ENCODE results near the gene ASIC3.

ASIC3 gene

DNA sequence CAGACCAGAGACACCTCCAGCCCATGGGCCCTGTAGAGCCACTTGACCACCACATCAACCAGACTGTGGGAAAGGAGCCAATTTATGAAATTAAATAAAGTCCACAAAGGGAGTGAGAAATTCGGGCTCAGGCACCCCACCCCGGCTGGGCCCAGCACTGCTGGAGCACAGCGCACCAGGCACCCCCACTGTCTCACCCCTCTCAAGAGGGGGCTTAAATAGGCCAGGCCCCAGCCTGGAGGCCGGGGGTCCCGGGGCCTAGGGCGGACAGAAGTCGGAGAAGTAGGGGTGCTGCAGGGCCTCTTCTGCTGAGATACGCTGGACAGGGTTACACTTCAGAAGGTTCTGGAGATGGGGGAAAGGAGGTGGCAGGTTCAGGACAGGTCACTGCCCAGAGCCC lies 5.4 kb downstream of the ASIC3 start:
- Mint-ChIP-seq H3K27ac (no peak overlapping the region), H3K4me1 (ENCODE audit: low read depth) (peaks cover 11% of the 10 kb centered on the region), H3K9me3 (ENCODE audit: low read depth) (no peaks in the 10 kb centered on the region), H3K4me3 (no peak overlapping the region), H3K36me3 (peaks cover 5% of the 10 kb centered on the region), H3K27me3 (no peaks in the 10 kb centered on the region)

DNA sequence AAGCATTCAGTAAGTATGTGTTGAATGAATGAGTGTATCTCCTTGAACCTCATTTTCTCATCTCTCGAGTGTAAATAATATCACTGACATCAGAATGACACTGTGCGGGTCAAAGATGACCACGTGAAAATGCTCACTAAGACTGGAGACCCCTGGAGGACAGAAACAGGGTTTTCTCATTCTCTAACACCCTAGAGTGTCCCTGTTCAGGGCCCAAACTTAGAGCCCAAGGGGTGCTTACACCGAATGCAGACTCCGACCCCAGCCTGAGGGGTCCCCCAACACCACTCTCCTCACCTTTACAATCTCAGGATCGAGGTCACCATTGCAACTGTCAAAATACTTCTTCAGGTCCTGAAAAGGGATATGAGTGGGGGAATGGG lies 7.9 kb downstream of the ASIC3 start:
- Mint-ChIP-seq H3K9me3 (ENCODE audit: low read depth) (no peaks in the 10 kb centered on the region), H3K27me3 (no peaks in the 10 kb centered on the region), H3K36me3 (peaks cover 5% of the 10 kb centered on the region), H3K27ac (no peak overlapping the region), H3K4me3 (peak overlapping the region; percentile 95), H3K4me1 (ENCODE audit: low read depth) (peaks cover 19% of the 10 kb centered on the region)

DNA sequence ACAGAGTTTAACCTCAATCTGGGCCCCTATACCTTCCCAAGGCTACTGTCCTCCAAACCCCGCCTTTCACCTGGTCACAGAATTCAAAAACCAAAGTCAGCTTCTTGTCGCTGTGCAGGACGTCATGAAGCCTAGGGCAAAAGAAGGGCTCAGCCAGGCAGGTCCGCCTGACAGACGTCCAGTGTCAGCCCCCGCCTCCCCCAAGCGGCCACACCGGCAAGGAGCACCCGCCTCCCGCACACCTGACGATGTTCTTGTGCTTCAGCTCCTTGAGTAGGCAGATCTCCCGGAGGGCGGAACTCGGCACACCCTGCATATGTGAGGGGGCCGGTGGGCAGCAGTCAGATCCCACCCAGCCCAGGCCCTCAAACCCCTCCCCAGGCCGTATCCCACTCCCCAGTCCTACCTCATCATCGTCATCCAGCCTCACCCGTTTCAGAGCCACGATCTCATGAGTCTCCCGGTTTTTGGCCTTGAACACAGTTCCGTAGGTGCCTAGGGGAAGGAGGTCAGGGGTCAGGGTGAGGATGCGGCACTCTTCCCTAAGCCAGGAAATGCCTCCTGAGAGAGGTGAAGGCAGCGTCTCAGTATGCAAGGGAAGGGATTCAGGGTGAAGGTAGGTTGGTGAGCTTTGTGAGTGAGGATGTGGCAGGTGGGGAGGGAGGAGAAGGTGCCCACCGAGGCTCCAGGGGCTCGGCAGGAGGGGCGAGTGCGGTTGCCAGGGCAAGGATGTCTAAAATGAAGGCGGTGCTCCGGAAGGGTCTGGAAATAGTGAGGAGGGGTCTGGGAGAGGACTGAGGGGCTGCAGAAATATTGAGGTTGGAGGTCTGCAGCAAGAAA lies 8.6 kb downstream of the ASIC3 start:
- Mint-ChIP-seq H3K27ac (peak overlapping the region; percentile 46), H3K27me3 (no peaks in the 10 kb centered on the region), H3K4me3 (peak overlapping the region; percentile 95), H3K9me3 (ENCODE audit: low read depth) (no peaks in the 10 kb centered on the region), H3K4me1 (ENCODE audit: low read depth) (peaks cover 23% of the 10 kb centered on the region), H3K36me3 (peaks cover 5% of the 10 kb centered on the region)

DNA sequence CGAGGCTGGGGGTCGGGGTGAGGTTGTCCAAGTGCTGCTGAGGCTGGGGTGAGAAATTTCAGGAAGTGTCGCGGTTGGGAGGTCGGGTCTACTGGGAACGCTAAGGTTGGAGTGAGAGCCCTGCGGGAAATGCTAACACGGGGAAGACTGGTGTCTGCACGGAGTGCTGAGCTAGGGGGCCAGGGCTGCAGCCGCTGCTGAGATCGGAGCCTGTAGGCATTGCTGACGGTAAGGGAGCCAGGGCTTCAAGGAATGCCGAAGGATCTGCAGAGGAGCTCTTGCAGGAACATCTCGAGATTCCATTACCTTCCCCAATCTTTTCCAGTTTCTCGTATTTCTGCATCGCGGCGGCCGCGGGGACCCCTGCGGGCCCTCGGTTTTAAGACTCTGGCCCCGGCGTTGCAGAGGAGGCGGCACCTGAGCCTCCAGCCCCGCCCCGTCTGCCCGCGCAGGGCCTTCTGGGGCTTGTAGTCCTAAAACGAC lies 9.2 kb downstream of the ASIC3 start, which contains the start of gene CDK5:
TSS of gene CDK5 (minus strand) at position 392 of the 483 bp plus-strand sequence. CDS start at position 343, 49 bp downstream.
- H3K9me3 Mint-ChIP-seq (ENCODE audit: low read depth): no peaks in the 10 kb centered on the region
- H3K27ac Mint-ChIP-seq: peak within 1 kb of the TSS; percentile 90
- peak within 1 kb of the TSS; percentile 95 for H3K4me3 Mint-ChIP-seq
- H3K36me3 Mint-ChIP-seq: peaks cover 4% of the 10 kb centered on the region
- peaks cover 21% of the 10 kb centered on the region for H3K4me1 Mint-ChIP-seq (ENCODE audit: low read depth)
- H3K27me3 Mint-ChIP-seq: no peaks in the 10 kb centered on the region

DNA sequence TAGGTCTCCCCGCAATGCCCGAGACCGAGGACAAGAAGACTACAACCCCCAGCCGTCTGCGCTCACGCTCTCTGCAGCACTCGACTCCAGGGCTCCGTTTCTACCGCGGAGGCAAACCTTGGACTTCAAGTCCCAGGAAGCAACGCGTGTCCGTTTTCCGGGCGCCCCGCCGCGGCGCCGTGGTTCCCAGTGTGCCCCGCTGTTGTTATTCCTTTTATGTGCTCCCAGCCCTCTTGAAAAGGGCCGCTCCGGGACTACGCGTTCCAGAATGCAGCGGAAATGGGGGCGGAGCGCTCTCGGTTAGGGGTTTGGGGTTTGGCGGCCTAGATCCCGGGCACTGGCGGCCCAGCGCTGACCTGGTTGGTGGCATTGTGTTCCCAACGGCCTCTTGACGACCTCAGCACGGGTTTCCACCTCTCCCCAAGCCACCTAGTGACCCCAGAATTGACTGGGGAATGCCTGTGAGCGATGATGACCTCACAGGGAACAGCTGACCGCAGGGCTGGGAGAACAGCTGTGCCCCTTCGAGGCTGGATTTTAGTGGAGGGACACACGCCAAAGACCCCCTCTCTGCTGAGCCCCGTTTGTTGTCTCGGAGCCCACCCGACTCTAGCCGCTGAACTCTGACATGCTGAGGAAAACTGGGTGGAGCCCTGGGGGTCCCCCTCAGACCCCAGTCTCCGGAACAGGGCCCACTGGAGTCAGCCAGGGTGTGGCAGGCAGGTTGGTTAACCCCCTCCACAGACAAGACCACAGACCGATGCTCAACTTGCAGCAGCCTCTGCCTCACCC lies 9.9 kb downstream of the ASIC3 start:
- H3K27ac Mint-ChIP-seq: peak overlapping the region; percentile 90
- H3K4me3 Mint-ChIP-seq: peak overlapping the region; percentile 95
- peaks cover 20% of the 10 kb centered on the region for H3K4me1 Mint-ChIP-seq (ENCODE audit: low read depth)
- no peaks in the 10 kb centered on the region for H3K36me3 Mint-ChIP-seq
- H3K27me3 Mint-ChIP-seq: no peaks in the 10 kb centered on the region
- no peaks in the 10 kb centered on the region for H3K9me3 Mint-ChIP-seq (ENCODE audit: low read depth)

DNA sequence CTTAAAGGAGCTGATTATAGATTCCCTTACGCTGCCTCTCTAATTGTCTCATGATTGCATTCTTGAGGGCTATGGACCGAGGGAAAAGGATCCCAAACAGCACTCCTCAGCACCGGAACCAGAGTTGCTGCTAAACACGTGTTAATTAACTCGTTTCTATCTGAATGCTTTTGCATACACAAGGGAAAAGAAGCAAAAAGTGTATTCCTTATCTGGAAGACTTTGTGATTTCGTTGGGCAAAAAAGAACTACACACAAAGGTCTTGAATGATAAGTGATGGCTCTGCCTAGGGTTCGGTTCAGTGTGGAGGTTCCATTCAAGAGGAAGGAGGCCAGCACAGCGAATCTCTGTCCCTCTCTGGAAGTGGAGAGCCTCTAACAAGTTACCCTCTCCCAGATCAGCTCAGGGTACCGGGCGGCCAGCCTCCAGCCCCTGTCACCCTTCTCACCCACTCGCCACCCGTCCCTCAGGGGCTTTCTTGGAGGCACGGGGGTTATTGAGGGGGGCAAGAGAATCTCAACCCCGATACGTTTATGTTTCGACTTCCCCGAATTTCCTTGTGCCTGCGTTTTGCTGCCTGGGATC lies 10.5 kb downstream of the ASIC3 start:
- Mint-ChIP-seq H3K4me1 (ENCODE audit: low read depth) (peaks cover 20% of the 10 kb centered on the region), H3K27me3 (no peaks in the 10 kb centered on the region), H3K4me3 (peak overlapping the region; percentile 95), H3K9me3 (ENCODE audit: low read depth) (no peaks in the 10 kb centered on the region), H3K27ac (peak overlapping the region; percentile 90), H3K36me3 (no peaks in the 10 kb centered on the region)

DNA sequence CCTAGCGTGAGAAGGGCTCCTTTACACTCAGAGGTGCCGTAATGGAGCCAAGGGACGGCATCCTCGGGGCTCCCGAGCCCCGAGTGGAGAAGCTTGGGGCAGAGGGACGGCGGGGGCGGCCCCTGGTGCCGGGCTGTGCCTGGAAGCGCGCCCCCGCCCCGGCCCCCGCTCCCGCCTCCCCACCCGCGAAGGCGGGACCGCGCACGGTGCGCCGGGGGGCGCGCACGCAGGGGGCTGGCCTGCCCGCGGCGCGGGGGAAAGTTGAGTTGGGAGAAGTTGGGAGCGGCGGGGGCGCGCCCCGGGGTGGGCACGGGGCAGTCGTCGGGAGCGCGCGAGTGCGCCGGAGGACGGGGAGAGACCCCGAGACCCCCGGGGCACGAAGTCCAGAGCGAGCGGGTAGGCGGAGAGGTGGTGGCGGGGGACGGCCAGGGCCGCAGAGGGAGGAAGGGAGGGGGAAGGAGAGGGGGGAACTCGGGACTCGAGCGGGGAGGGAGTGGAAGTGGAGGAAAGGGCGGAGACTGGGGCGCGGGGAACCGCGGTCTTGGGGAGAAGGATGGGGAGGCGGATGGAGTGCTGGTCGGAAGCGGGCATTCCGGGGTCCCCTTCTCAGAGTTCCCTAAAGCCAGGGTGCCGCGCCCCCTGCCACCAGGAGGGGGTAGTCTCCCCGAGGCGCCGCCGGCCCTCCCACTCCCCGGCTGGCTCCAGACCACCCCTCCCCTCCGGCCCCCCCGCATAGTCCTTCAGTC lies 11.2 kb downstream of the ASIC3 start, which contains the start of gene SLC4A2:
TSS of gene SLC4A2 (plus strand) at position 223 of the 746 bp plus-strand sequence. CDS start 2,399 bp downstream, outside the sequence.
- Mint-ChIP-seq H3K27me3 (no peaks in the 10 kb centered on the region), H3K36me3 (no peaks in the 10 kb centered on the region), H3K4me3 (peak within 1 kb of the TSS; percentile 95), H3K9me3 (ENCODE audit: low read depth) (no peaks in the 10 kb centered on the region), H3K4me1 (ENCODE audit: low read depth) (peaks cover 20% of the 10 kb centered on the region), H3K27ac (peak within 1 kb of the TSS; percentile 90)

DNA sequence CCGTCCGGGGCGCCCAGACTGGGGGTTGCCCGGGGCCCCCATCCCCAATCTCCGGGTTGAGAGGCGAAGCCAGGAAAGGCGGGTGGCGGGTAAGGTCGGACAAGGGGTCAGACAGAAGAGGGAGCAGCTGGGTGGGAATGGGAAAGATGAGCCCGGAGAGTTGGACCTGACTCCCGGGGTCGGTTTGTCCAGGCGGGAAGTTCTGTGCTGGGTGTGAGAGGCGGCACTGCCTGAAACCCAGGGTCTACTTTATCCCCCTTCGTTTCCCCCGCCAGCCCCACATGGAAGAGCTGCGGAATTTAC lies 11.7 kb downstream of the ASIC3 start:
- Mint-ChIP-seq H3K4me3 (peak overlapping the region; percentile 84), H3K27me3 (no peaks in the 10 kb centered on the region), H3K27ac (peak overlapping the region; percentile 64), H3K9me3 (ENCODE audit: low read depth) (no peaks in the 10 kb centered on the region), H3K36me3 (no peaks in the 10 kb centered on the region), H3K4me1 (ENCODE audit: low read depth) (peaks cover 20% of the 10 kb centered on the region)

DNA sequence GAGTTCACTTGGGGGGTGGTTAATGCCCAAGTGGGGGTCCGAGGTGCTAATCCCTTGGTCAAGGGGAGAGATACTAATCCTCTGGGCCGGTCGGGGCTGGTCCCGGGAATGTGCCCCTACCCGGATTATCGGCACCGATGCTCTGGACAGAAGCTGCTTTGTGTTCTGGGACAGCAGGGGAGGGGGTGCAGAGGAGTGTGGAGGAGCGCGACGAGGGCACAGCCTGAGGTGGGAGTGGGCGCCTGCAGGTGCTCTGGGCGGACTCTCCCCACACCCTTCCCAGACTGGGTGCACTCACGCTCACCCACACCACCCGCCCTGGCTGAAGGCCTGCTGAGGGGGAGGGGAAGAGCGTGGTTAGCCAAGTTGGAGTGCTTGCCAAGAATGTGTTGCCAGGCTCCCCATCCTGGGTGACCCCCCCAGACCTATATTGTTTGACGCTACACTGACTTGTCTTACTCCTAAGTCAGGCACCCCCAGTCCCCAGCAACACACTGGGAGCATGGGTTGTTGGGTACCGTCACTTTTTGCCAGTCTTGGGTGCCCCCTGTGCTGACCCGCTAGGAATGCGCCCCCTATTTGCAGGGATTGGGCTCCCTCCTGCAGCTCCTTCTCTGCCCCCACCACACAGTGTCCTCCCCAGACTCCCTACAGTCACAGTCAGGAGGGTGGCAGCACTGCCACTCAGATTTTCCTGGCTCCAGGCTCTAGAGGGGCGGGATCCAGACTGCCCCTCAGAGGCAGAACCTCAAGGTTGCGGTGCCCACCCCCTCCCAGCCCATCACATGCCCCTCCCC lies 12.3 kb downstream of the ASIC3 start:
- H3K27me3 Mint-ChIP-seq: no peaks in the 10 kb centered on the region
- H3K36me3 Mint-ChIP-seq: no peaks in the 10 kb centered on the region

DNA sequence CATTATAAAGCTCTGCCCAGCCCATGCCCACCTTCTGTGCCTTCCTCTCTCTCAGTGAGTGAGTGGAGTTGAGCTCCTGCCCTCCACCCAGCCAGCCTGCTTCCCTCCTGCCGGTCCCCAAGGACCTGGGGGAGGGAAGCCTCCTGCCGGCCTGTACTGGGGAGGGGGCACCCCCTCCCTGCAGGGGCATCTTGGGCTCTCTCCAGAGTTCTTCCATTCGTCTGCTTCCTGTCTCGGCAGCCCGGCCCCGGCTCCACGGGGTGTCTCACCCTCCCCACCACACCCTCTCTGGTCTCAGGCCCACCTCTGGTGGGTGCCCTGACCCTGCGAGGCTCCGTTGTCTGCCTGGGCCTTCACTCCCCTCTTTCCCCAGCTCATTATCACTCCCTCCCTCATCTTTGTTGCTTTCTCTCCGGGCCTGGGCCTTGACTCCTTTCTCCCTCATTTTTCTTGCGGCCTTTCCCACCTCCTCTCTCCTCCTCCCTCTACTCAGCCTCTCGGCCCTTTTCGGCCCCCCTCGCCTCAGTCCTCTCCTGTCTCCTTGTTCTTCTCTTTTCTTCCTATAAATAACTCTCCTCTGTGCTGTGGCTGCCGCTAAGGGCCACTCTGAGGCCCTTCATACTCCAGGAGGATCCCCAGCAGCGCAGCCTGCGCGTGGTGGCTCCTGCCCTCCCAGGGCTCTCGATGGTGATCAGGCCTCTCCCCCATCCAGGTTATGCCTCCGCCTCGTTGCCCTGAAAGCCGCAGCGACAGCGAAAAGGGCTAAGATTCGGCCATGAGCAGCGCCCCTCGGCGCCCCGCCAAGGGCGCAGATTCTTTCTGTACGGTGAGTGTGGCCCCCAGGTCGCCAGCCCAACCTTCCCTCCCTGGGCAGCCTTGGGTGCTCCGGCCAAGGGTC lies 13.1 kb downstream of the ASIC3 start:
- Mint-ChIP-seq H3K4me3 (peak overlapping the region; percentile 84), H3K36me3 (no peaks in the 10 kb centered on the region), H3K9me3 (ENCODE audit: low read depth) (no peaks in the 10 kb centered on the region), H3K27me3 (no peaks in the 10 kb centered on the region), H3K4me1 (ENCODE audit: low read depth) (peaks cover 20% of the 10 kb centered on the region), H3K27ac (peak overlapping the region; percentile 34)

More for the DNA sequence above, 12.3 kb downstream of the ASIC3 start:
- no peaks in the 10 kb centered on the region for H3K9me3 Mint-ChIP-seq (ENCODE audit: low read depth)
- peak overlapping the region; percentile 84 for H3K4me3 Mint-ChIP-seq
- H3K27ac Mint-ChIP-seq: no peak overlapping the region
- peaks cover 20% of the 10 kb centered on the region for H3K4me1 Mint-ChIP-seq (ENCODE audit: low read depth)

DNA sequence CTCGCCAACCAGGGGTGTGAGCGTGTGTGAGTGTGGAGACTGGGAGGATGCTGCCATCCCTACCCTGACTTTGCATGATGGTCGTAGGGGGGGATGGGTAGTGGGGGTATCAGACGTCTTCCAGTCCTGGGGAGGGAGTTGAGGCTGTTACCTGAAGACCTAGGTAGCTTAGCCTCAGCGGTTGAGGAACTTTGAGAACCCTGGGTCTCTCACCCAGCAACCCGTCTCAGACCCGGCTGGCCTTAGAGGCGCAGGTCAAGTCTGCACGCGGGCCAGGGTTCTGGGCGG lies 13.7 kb downstream of the ASIC3 start:
- no peaks in the 10 kb centered on the region for H3K9me3 Mint-ChIP-seq (ENCODE audit: low read depth)
- H3K27me3 Mint-ChIP-seq: no peaks in the 10 kb centered on the region
- no peak overlapping the region for H3K4me3 Mint-ChIP-seq
- H3K4me1 Mint-ChIP-seq (ENCODE audit: low read depth): peaks cover 18% of the 10 kb centered on the region
- H3K27ac Mint-ChIP-seq: no peak overlapping the region
- H3K36me3 Mint-ChIP-seq: no peaks in the 10 kb centered on the region

DNA sequence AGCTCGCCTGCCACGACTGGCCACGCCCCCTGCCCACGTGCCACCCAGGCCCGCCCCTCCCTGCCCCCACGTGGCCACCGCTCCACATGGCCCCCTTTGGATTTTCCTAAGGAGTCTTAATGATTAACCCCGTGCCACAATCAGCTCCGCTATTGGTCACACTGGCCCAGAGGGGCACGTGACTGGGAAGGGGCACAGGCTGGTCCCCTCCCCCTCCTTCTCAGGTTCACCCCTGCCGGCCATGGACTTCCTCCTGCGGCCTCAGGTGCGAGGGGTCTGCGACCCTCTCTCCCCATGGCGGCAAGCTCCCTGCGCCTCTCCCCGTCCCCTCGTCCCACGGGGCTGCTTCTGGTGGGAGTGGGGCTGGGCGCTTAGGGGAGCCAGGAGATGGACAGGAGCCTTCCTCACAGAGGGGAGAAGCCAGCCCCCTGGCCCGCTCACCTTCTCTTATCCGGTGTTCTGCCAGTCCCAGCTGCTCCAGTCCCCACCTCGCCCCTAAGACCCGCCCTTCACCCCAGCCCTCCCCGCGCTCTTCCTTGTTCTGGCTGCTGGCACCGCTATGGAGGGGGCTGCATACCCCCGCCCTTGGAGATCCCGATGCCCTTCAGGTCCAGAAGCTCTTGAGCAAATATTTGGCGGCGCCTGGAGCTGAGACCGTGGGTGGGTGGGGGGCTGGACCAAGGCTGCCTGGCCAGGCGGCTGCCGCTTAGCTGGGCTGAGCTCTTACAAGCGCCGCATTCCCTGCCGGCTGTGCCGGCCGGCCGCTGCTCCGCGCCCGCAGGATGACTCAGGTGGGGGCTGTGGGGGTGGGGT lies 14.3 kb downstream of the ASIC3 start:
- H3K27ac Mint-ChIP-seq: no peak overlapping the region
- no peak overlapping the region for H3K4me3 Mint-ChIP-seq
- H3K9me3 Mint-ChIP-seq (ENCODE audit: low read depth): no peaks in the 10 kb centered on the region
- H3K27me3 Mint-ChIP-seq: no peaks in the 10 kb centered on the region
- no peaks in the 10 kb centered on the region for H3K36me3 Mint-ChIP-seq
- peaks cover 13% of the 10 kb centered on the region for H3K4me1 Mint-ChIP-seq (ENCODE audit: low read depth)

DNA sequence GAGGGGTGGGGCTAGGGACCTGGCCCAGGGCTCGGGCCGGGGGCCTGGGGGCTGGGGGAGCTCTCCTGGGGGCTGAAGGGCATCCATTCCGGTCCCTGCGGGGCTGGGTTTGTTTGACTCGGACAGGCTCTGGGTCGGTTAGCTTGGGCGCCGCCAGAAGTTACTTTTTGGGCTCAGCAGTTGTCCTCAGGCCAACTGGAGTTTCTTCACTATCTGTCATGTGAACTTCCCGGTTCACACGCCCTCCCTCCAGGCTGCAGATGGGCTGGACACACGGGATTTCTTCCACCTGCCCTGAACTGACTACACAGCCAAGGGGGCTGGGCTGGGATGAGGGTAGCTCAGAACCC lies 14.9 kb downstream of the ASIC3 start:
- Mint-ChIP-seq H3K9me3 (ENCODE audit: low read depth) (no peaks in the 10 kb centered on the region), H3K36me3 (no peaks in the 10 kb centered on the region), H3K4me3 (no peak overlapping the region), H3K27ac (no peak overlapping the region), H3K4me1 (ENCODE audit: low read depth) (peaks cover 13% of the 10 kb centered on the region), H3K27me3 (no peaks in the 10 kb centered on the region)

Data from activated naive CD8-positive, alpha-beta T cell (primary cell).